ENCODE measurements around the gene UBTF.

DNA sequence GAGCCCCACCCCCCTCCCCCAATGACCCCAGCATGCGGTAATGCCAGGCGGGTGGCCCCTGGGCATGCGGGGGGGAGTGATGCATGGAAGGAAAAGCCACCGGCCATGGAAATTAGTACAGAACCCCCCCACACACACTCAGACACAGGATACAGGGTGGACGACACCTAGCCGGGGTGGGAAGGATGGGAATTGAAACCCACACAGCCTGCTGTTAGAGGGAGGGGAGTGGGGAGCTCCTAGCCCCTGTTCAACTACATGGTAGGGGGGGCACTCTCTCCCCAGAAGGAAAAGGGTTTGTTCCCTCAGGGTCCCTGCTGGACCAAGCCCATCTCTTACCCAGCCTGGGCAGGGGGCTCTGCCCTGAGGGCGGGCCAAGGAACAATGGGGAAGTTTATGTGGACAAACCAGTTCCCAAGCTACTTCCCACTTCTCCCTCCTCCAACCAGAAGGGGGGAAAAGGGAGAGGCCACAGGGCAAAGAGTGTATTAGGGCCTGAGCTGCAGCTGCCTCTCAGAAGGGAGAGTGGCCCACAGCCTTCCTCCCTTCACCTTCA, 27.5 kb downstream of the UBTF start:
- TF ChIP-seq, protein P1, sequence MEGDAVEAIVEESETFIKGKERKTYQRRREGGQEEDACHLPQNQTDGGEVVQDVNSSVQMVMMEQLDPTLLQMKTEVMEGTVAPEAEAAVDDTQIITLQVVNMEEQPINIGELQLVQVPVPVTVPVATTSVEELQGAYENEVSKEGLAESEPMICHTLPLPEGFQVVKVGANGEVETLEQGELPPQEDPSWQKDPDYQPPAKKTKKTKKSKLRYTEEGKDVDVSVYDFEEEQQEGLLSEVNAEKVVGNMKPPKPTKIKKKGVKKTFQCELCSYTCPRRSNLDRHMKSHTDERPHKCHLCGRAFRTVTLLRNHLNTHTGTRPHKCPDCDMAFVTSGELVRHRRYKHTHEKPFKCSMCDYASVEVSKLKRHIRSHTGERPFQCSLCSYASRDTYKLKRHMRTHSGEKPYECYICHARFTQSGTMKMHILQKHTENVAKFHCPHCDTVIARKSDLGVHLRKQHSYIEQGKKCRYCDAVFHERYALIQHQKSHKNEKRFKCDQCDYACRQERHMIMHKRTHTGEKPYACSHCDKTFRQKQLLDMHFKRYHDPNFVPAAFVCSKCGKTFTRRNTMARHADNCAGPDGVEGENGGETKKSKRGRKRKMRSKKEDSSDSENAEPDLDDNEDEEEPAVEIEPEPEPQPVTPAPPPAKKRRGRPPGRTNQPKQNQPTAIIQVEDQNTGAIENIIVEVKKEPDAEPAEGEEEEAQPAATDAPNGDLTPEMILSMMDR (IDR thresholded peaks at IDR 0.05): no peak
- no peak for TF ChIP-seq EZH2 (IDR thresholded peaks at IDR 0.05; ENCODE audit: borderline replicate concordance, insufficient read depth, low read depth, low read length, poor library complexity, severe bottlenecking)

Measured in B cell (primary cell).